CD8-positive, alpha-beta memory T cell (primary cell): ENCODE data around the gene TFB1M. TPM values are rescaled to one million over a fixed set of nuclear protein-coding genes. Genes with fewer than 3 reads are reported as not detected.
A peak's percentile ranks its signal among the peaks of the same experiment; 100 is the strongest.
"Not testable (repeated sequence)": the region's sequence is repeated elsewhere in the genome, so short reads cannot be mapped to it uniquely, and the experiment has no call there.

Source experiments
- CTCF ChIA-PET: fragments of 350-600 bp; sonication (Branson Sonifier 250); formaldehyde crosslinking; loops from one replicate; lab custom pipeline; 2021; ENCODE audit warnings: antibody characterized with exemption; lab: Charles Lee
- POLR2A ChIA-PET: fragments of 350-600 bp; sonication (Branson Sonifier 250); formaldehyde crosslinking; loops from one replicate; lab custom pipeline; 2021; ENCODE audit warnings: antibody characterized with exemption; lab: Charles Lee
- DNase-seq, 5 donors: peaks; one replicate each; pipeline versions ENCODE4 v3.0.0 to v3.0.0-alpha.2; 2020 to 2022; ENCODE audit warnings: mixed read lengths in 1 of 5
- H3K27ac ChIP-seq: one replicate; pipeline ENCODE4 v1.7.0; 2013; ENCODE audit warnings: low read depth, mild to moderate bottlenecking, low read length, moderate library complexity
- H3K27me3 ChIP-seq: 2 replicates; pipeline ENCODE4 v1.7.0; 2013; ENCODE audit warnings: low read length, mild to moderate bottlenecking; ENCODE audit not compliant: insufficient read depth, poor library complexity, severe bottlenecking
- H3K36me3 ChIP-seq: 2 replicates; pipeline ENCODE4 v1.7.0; 2013; ENCODE audit warnings: mild to moderate bottlenecking, low read length, moderate library complexity; ENCODE audit not compliant: insufficient read depth
- H3K4me1 ChIP-seq: 2 replicates; pipeline ENCODE4 v1.7.0; 2013; ENCODE audit warnings: mild to moderate bottlenecking, low read length, moderate library complexity; ENCODE audit not compliant: insufficient read depth
- H3K4me3 ChIP-seq: 2 replicates; pipeline ENCODE4 v1.7.0; 2013; ENCODE audit warnings: mild to moderate bottlenecking, low read length
- H3K9me3 ChIP-seq: 2 replicates; pipeline ENCODE4 v1.7.0; 2013; ENCODE audit warnings: mild to moderate bottlenecking, low read length
- H3K27ac Mint-ChIP-seq, 8 donors: one replicate each; pipeline ENCODE4 v1.8.0; 2020 to 2021; ENCODE audit warnings: mixed read lengths in 8 of 8, mild to moderate bottlenecking in 6 of 8, inconsistent platforms in 3 of 8, moderate library complexity in 3 of 8
- H3K27me3 Mint-ChIP-seq, 2 donors: one replicate each; pipeline ENCODE4 v1.8.0; 2020 to 2021; ENCODE audit warnings: mixed read lengths in 2 of 2, mild to moderate bottlenecking in 1 of 2, moderate library complexity in 1 of 2
- H3K36me3 Mint-ChIP-seq, 3 donors: one replicate each; pipeline ENCODE4 v1.8.0; 2020 to 2021; ENCODE audit warnings: mixed read lengths in 3 of 3, inconsistent platforms in 1 of 3, mild to moderate bottlenecking in 1 of 3
- H3K4me1 Mint-ChIP-seq, 3 donors: one replicate each; pipeline ENCODE4 v1.8.0; 2020 to 2021; ENCODE audit warnings: mixed read lengths in 3 of 3, inconsistent platforms in 1 of 3, mild to moderate bottlenecking in 1 of 3
- H3K4me3 Mint-ChIP-seq, 7 donors: one replicate each; pipeline ENCODE4 v1.8.0; 2020 to 2021; ENCODE audit warnings: mixed read lengths in 7 of 7, mild to moderate bottlenecking in 6 of 7, moderate library complexity in 4 of 7, inconsistent platforms in 2 of 7
- H3K9me3 Mint-ChIP-seq, 5 donors: one replicate each; pipeline ENCODE4 v1.8.0; 2020 to 2022; ENCODE audit warnings: mixed read lengths in 5 of 5, mild to moderate bottlenecking in 3 of 5, moderate library complexity in 2 of 5, inconsistent platforms in 1 of 5
- polyA plus RNA-seq: library from polyadenylated mRNA; unstranded; fragments of 300-500 nt; fragmentation: Illumina TruSeq; gene quantifications from one replicate; pipeline ENCODE4 v1.2.3, GENCODE V29; 2021
- total RNA-seq, 2 experiments: library from RNA; stranded (reverse); gene quantifications; one replicate each; pipeline ENCODE4 v1.2.3, GENCODE V29; 2021

Gene TFB1M
- total and polyA plus RNA-seq, 3 experiments from 2014 or later: 13.2 to 40.8 (median 37.7) TPM

DNA sequence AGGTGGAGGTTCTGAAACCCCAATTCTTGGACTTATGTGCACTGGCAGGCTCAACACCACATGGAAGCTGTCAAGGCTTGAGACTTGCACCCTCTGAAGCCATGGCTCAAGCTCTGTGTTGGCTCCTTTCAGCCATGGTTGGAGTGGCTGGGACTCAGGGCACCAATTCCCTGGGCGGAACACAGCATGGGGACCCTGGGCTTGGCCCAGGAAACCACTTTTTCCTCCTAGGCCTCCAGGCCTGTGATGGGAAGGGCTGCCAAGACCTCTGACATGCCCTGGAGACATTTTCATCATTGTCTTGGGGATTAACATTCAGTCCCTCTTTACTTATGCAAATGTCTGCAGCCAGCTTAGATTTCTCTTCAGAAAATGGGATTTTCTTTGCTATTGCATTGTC lies 76.7 kb downstream of the TFB1M start:
- Histone ChIP-seq H3K27me3 (no peaks in the 10 kb centered on the region), H3K9me3 (no peaks in the 10 kb centered on the region), H3K4me1 (no peaks in the 10 kb centered on the region), H3K4me3 (no peak overlapping the region), H3K36me3 (no peaks in the 10 kb centered on the region), H3K27ac (no peak overlapping the region)
- Mint-ChIP-seq H3K4me1 (no peaks in the 10 kb centered on the region), H3K4me3 (no peak overlapping the region), H3K27me3 (peaks cover 3 to 17% of the 10 kb centered on the region in 2 donors), H3K27ac (no peak overlapping the region), H3K9me3 (peaks cover 0 to 3% (median 0%) of the 10 kb centered on the region in 5 donors), H3K36me3 (peaks cover 0 to 9% (median 0%) of the 10 kb centered on the region in 3 donors)
- DNase-seq: no peak
- CTCF ChIA-PET: no interaction called here
- POLR2A ChIA-PET: interaction anchor here (0.5 kb wide), 1 partner anchor 49 kb away, joined by 3 read pairs; no protein-coding TSS in a partner anchor

- CTCF ChIA-PET: interaction anchor here (1.4 kb wide), 1 partner anchor 10 kb away, joined by 4 read pairs; no protein-coding TSS in a partner anchor
These were observed 79.2 kb downstream of the TFB1M start for GRCh38 chr6:155235087-155235486.

DNA sequence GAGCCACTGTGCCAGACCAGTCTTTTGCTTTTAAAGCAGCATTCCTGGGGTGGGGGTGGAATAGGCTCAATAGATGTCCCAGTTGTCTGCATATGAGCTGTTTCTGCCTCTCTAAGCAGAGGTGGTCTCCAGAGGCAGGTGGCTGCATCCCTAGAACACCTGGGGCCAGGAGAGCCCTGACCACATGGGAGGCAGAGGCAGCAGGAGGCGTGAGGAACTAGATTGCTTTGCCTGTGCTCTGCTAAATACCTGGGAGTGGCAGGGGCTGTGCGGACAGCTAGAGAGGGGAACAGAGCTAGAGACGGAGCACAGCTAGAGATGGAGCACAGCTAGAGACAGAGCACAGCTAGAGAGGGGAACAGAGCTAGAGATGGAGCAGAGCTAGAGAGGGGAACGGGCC lies 79.6 kb downstream of the TFB1M start:
- Mint-ChIP-seq H3K36me3 (peaks cover 0 to 14% (median 0%) of the 10 kb centered on the region in 3 donors), H3K4me3 (no peak overlapping the region), H3K4me1 (no peaks in the 10 kb centered on the region), H3K9me3 (peaks cover 0 to 6% (median 0%) of the 10 kb centered on the region in 5 donors), H3K27me3 (peaks cover 2 to 17% of the 10 kb centered on the region in 2 donors), H3K27ac (no peak overlapping the region)
- no peaks in the 10 kb centered on the region for H3K9me3 ChIP-seq
- DNase-seq: no peak
- ChIA-PET CTCF (interaction anchor here (1.4 kb wide), 1 partner anchor 10 kb away, joined by 4 read pairs; no protein-coding TSS in a partner anchor), POLR2A (no interaction called here)
- no peaks in the 10 kb centered on the region for H3K36me3 ChIP-seq
- H3K4me1 ChIP-seq: no peaks in the 10 kb centered on the region
- no peak overlapping the region for H3K4me3 ChIP-seq
- no peaks in the 10 kb centered on the region for H3K27me3 ChIP-seq
- no peak overlapping the region for H3K27ac ChIP-seq

More at GRCh38 chr6:155235087-155235486, 79.2 kb downstream of the TFB1M start:
- H3K4me3 Mint-ChIP-seq: no peak overlapping the region
- Histone ChIP-seq H3K27ac (no peak overlapping the region), H3K4me1 (no peaks in the 10 kb centered on the region), H3K4me3 (no peak overlapping the region), H3K36me3 (no peaks in the 10 kb centered on the region), H3K27me3 (no peaks in the 10 kb centered on the region), H3K9me3 (no peaks in the 10 kb centered on the region)
- DNase-seq: no peak
- H3K36me3 Mint-ChIP-seq: peaks cover 0 to 14% (median 0%) of the 10 kb centered on the region in 3 donors
- H3K4me1 Mint-ChIP-seq: no peaks in the 10 kb centered on the region
- H3K27ac Mint-ChIP-seq: no peak overlapping the region
- peaks cover 2 to 17% of the 10 kb centered on the region in 2 donors for H3K27me3 Mint-ChIP-seq
- POLR2A ChIA-PET: no interaction called here
- H3K9me3 Mint-ChIP-seq: peaks cover 0 to 6% (median 0%) of the 10 kb centered on the region in 5 donors

- Mint-ChIP-seq H3K9me3 (peaks cover 0 to 6% (median 0%) of the 10 kb centered on the region in 5 donors), H3K27me3 (peaks cover 2 to 17% of the 10 kb centered on the region in 2 donors), H3K4me1 (no peaks in the 10 kb centered on the region), H3K36me3 (peaks cover 0 to 14% (median 0%) of the 10 kb centered on the region in 3 donors), H3K27ac (no peak overlapping the region), H3K4me3 (no peak overlapping the region)
- DNase-seq: no peak
- POLR2A ChIA-PET: no interaction called here
- H3K4me3 ChIP-seq: no peak overlapping the region
- H3K4me1 ChIP-seq: no peaks in the 10 kb centered on the region
- CTCF ChIA-PET: no interaction called here
- no peak overlapping the region for H3K27ac ChIP-seq
- no peaks in the 10 kb centered on the region for H3K36me3 ChIP-seq
- H3K27me3 ChIP-seq: no peaks in the 10 kb centered on the region
- no peaks in the 10 kb centered on the region for H3K9me3 ChIP-seq
These were observed 80.1 kb downstream of the TFB1M start for GRCh38 chr6:155234167-155234566.

DNA sequence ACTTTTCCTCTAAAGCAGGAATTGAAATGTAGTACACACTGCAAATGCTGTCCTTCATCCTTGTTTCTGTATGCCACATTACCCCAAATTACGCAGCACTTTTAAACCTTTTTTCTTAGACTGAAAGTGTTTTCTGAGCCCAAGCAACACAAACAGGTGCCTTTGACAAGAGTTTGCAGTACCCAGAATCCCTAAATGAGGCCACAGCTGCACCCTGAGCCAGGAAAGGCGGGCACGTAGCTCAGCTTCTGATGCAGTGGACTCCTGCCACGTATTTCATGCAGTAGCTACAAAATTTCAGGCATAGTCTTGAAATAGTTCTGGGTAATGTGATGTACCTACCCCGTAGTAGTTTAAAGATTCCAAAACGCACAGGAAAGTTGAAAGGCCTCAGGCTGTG lies 81.4 kb downstream of the TFB1M start:
- Histone ChIP-seq H3K36me3 (no peaks in the 10 kb centered on the region), H3K4me3 (no peak overlapping the region), H3K4me1 (no peaks in the 10 kb centered on the region), H3K27ac (no peak overlapping the region), H3K27me3 (no peaks in the 10 kb centered on the region), H3K9me3 (no peaks in the 10 kb centered on the region)
- Mint-ChIP-seq H3K4me3 (no peak overlapping the region), H3K27me3 (peaks cover 5% of the 10 kb centered on the region in 2 donors), H3K36me3 (peaks cover 0 to 8% (median 2%) of the 10 kb centered on the region in 3 donors), H3K9me3 (peaks cover 0 to 3% (median 0%) of the 10 kb centered on the region in 5 donors), H3K4me1 (no peaks in the 10 kb centered on the region), H3K27ac (peak overlapping the region in 1 of 8 donors; percentile 29)
- DNase-seq: no peak
- ChIA-PET POLR2A (no interaction called here), CTCF (interaction anchor here (1.5 kb wide), 1 partner anchor 20 kb away, joined by 3 read pairs; no protein-coding TSS in a partner anchor)

GRCh38 chr6:155230975-155231374 lies 83.3 kb downstream of the TFB1M start:
- H3K27ac ChIP-seq, CTCF ChIA-PET, H3K36me3 ChIP-seq, H3K27ac Mint-ChIP-seq, H3K4me1 Mint-ChIP-seq, H3K4me1 ChIP-seq, H3K36me3 Mint-ChIP-seq, DNase-seq, H3K9me3 Mint-ChIP-seq, H3K4me3 Mint-ChIP-seq, H3K4me3 ChIP-seq, H3K9me3 ChIP-seq, H3K27me3 Mint-ChIP-seq, H3K27me3 ChIP-seq: not testable (repeated sequence)
- POLR2A ChIA-PET: interaction anchor here (0.6 to 0.7 kb wide), 2 partner anchors 9 to 165 kb away, joined by 3 read pairs; no protein-coding TSS in a partner anchor

DNA sequence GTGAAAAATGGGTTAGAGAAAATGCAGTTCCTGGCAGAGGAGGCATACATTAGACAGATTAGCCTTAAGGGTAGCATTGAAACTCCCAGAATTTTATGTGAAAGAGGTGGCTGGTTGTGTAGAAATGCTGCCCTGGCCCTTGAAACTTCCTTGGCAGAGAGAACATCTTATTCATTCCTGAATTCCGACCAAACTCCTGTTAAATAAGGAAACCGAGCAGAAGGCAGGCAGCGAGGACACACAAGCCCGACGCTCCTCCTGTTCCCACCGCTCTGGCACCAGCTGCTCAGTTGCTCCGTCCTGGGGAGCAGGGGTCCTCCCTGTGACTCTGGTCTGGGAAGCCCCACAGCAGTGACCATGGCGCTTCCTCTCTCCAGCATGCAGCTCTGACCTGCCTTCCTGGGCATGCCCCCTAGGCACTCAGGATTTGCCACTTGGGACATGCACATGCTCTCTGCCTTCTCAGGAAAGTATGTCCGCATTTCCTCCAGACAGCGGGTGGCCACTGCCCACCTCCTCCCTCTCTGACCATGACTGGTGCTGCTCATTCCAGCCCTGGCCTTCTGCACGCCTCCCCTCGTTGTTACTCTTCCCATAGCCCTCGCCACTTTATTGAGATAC lies 85.6 kb downstream of the TFB1M start:
- Histone ChIP-seq H3K27me3 (no peaks in the 10 kb centered on the region), H3K4me1 (peaks cover 11% of the 10 kb centered on the region), H3K36me3 (no peaks in the 10 kb centered on the region), H3K4me3 (no peak overlapping the region), H3K27ac (no peak overlapping the region), H3K9me3 (no peaks in the 10 kb centered on the region)
- Mint-ChIP-seq H3K36me3 (peaks cover 0 to 8% (median 4%) of the 10 kb centered on the region in 3 donors), H3K27me3 (peaks cover 0 to 4% of the 10 kb centered on the region in 2 donors), H3K27ac (no peak overlapping the region), H3K4me1 (peaks cover 11% of the 10 kb centered on the region in 3 donors), H3K9me3 (peaks cover 0 to 3% (median 0%) of the 10 kb centered on the region in 5 donors), H3K4me3 (no peak overlapping the region)
- DNase-seq: no peak
- ChIA-PET CTCF (no interaction called here), POLR2A (no interaction called here)

- H3K27me3 ChIP-seq: no peaks in the 10 kb centered on the region
- ChIA-PET CTCF (no interaction called here), POLR2A (no interaction called here)
- H3K4me3 Mint-ChIP-seq: no peak overlapping the region
- peaks cover 0 to 4% of the 10 kb centered on the region in 2 donors for H3K27me3 Mint-ChIP-seq
- H3K27ac Mint-ChIP-seq: no peak overlapping the region
- peaks cover 13% of the 10 kb centered on the region for H3K4me1 ChIP-seq
- peaks cover 0 to 8% (median 4%) of the 10 kb centered on the region in 3 donors for H3K36me3 Mint-ChIP-seq
- no peak overlapping the region for H3K27ac ChIP-seq
- no peaks in the 10 kb centered on the region for H3K9me3 ChIP-seq
- no peak for DNase-seq
- H3K4me1 Mint-ChIP-seq: peaks cover 12 to 17% (median 13%) of the 10 kb centered on the region in 3 donors
- H3K36me3 ChIP-seq: no peaks in the 10 kb centered on the region
- H3K9me3 Mint-ChIP-seq: peaks cover 0 to 3% (median 0%) of the 10 kb centered on the region in 5 donors
- H3K4me3 ChIP-seq: no peak overlapping the region
These were observed 87.2 kb downstream of the TFB1M start for GRCh38 chr6:155227046-155227445.
